CD14-positive monocyte (primary cell): ENCODE data around the gene CLEC1B. TPM values are rescaled to one million over a fixed set of nuclear protein-coding genes. Genes with fewer than 3 reads are reported as not detected.

Experiments
- DNase-seq, 3 donors: peaks; one replicate each; pipeline ENCODE4 v3.0.0-alpha.2; 2011 to 2022
- H2AFZ ChIP-seq: 2 replicates; pipeline ENCODE4 v1.6.0; 2012; ENCODE audit warnings: mild to moderate bottlenecking, low read depth, low read length, inconsistent platforms; ENCODE audit not compliant: insufficient read depth, poor library complexity, severe bottlenecking
- H3K27ac ChIP-seq, 2 donors: 1 replicate in 1 of 2; 2 replicates in 1 of 2; pipeline ENCODE4 v1.5.1; 2012 to 2013; ENCODE audit warnings: low read length in 2 of 2, control low read depth in 1 of 2, inconsistent platforms in 1 of 2, low read depth in 1 of 2, mild to moderate bottlenecking in 1 of 2
- H3K27me3 ChIP-seq, 2 donors: one replicate each; pipeline versions ENCODE4 v1.6.0 to v1.6.1; 2011 to 2013; ENCODE audit warnings: low read length in 2 of 2; ENCODE audit not compliant: control insufficient read depth in 2 of 2, insufficient read depth in 2 of 2
- H3K36me3 ChIP-seq, 2 donors: replicated peaks in 1 of 2; 1 replicate in 1 of 2; 2 replicates in 1 of 2; pipeline versions ENCODE4 v1.5.1 to v1.6.1; 2012 to 2013; ENCODE audit warnings: low read length in 2 of 2, control low read depth in 1 of 2, inconsistent platforms in 1 of 2, mild to moderate bottlenecking in 1 of 2; ENCODE audit not compliant: insufficient read depth in 2 of 2, control insufficient read depth in 1 of 2
- H3K4me1 ChIP-seq, 2 donors: 1 replicate in 1 of 2; 2 replicates in 1 of 2; pipeline versions ENCODE4 v1.5.1 to v1.6.1; 2012 to 2013; ENCODE audit warnings: low read length in 2 of 2, control low read depth in 1 of 2, inconsistent platforms in 1 of 2, mild to moderate bottlenecking in 1 of 2, moderate library complexity in 1 of 2; ENCODE audit not compliant: insufficient read depth in 2 of 2, control insufficient read depth in 1 of 2
- H3K4me2 ChIP-seq: replicated peaks from 2 replicates; pipeline ENCODE3; 2012; ENCODE audit warnings: low read length, moderate library complexity, mild to moderate bottlenecking; ENCODE audit not compliant: poor library complexity, severe bottlenecking; ENCODE audit errors: extremely low read depth
- H3K4me3 ChIP-seq, 3 experiments: fragments of 200-600 bp in 1 of 3; sonication (generic) in 1 of 3; replicated peaks in 1 of 3; 1 replicate in 2 of 3; 2 replicates in 1 of 3; pipeline ENCODE4 v1.5.1; 2011 to 2013; ENCODE audit warnings: low read length in 3 of 3, mild to moderate bottlenecking in 3 of 3, control low read depth in 2 of 3, low read depth in 2 of 3, inconsistent platforms in 1 of 3, moderate library complexity in 1 of 3
- H3K79me2 ChIP-seq: 2 replicates; pipeline ENCODE4 v1.6.0; 2012; ENCODE audit warnings: mild to moderate bottlenecking, control low read depth, inconsistent platforms, low read length, moderate library complexity; ENCODE audit not compliant: insufficient read depth
- H3K9ac ChIP-seq: 2 replicates; pipeline ENCODE4 v1.6.0; 2017; ENCODE audit warnings: low read length, mild to moderate bottlenecking; ENCODE audit not compliant: insufficient read depth, poor library complexity, severe bottlenecking
- H3K9me3 ChIP-seq, 2 donors: replicated peaks in 1 of 2; 1 replicate in 1 of 2; 2 replicates in 1 of 2; pipeline versions ENCODE4 v1.5.1 to v1.6.1; 2012 to 2013; ENCODE audit warnings: low read length in 2 of 2, control low read depth in 1 of 2; ENCODE audit not compliant: control insufficient read depth in 1 of 2, insufficient read depth in 1 of 2
- H4K20me1 ChIP-seq: 2 replicates; pipeline ENCODE4 v1.6.0; 2012; ENCODE audit warnings: mild to moderate bottlenecking, low read length, control low read depth, moderate library complexity; ENCODE audit not compliant: insufficient read depth
- H3K27ac Mint-ChIP-seq, 7 donors: one replicate each; pipeline ENCODE4 v1.8.0; 2020; ENCODE audit warnings: mild to moderate bottlenecking in 7 of 7, mixed read lengths in 7 of 7, moderate library complexity in 6 of 7, inconsistent platforms in 2 of 7
- H3K27me3 Mint-ChIP-seq, 3 donors: one replicate each; pipeline ENCODE4 v1.8.0; 2021 to 2022; ENCODE audit warnings: low read depth in 3 of 3, mild to moderate bottlenecking in 3 of 3, mixed read lengths in 3 of 3, moderate library complexity in 3 of 3, inconsistent platforms in 1 of 3
- H3K36me3 Mint-ChIP-seq, 2 donors: one replicate each; pipeline ENCODE4 v1.8.0; 2020; ENCODE audit warnings: mixed read lengths in 2 of 2, inconsistent platforms in 1 of 2, mild to moderate bottlenecking in 1 of 2
- H3K4me1 Mint-ChIP-seq: one replicate; pipeline ENCODE4 v1.8.0; 2020; ENCODE audit warnings: mild to moderate bottlenecking, mixed read lengths
- H3K4me3 Mint-ChIP-seq, 2 donors: one replicate each; pipeline ENCODE4 v1.8.0; 2020; ENCODE audit warnings: mild to moderate bottlenecking in 2 of 2, mixed read lengths in 2 of 2, moderate library complexity in 1 of 2
- H3K9me3 Mint-ChIP-seq, 7 donors: one replicate each; pipeline ENCODE4 v1.8.0; 2020 to 2022; ENCODE audit warnings: mixed read lengths in 7 of 7, mild to moderate bottlenecking in 6 of 7, moderate library complexity in 6 of 7, inconsistent platforms in 2 of 7
- WGBS: methylation state at CpG from one replicate; pipeline ENCODE4 v1.1.5; 2013; ENCODE audit warnings: missing lambda C conversion rate; ENCODE audit not compliant: insufficient coverage; 5-methylcytosine and 5-hydroxymethylcytosine counted together
- intact Hi-C, 2 donors: fragments of 100-400 bp; cut with micrococcal nuclease; formaldehyde crosslinking; loops; one replicate each; pipeline versions ENCODE4 v1.15.0 to v1.15.1; 2023
- polyA plus RNA-seq, 3 donors: library from polyadenylated mRNA; depleted of rRNA in 1 of 3; unstranded in 2 of 3; stranded (reverse) in 1 of 3; fragments of 300-500 nt in 2 of 3; fragments of >200 nt in 1 of 3; fragmentation: Illumina TruSeq in 2 of 3; gene quantifications; 1 replicate in 2 of 3; 2 replicates in 1 of 3; pipeline ENCODE4 v1.2.3, GENCODE V29; 2012 to 2021
- TF ChIP-seq, protein P1 (sequence below): fragments of 200-600 bp; IDR thresholded peaks from one replicate; pipeline ENCODE4 v1.8.0; 2022; ENCODE audit warnings: antibody characterized with exemption, mild to moderate bottlenecking

The CLEC1B gene
- polyA plus RNA-seq, 3 donors: 3.5 to 3.9 TPM; not detected in 1

DNA sequence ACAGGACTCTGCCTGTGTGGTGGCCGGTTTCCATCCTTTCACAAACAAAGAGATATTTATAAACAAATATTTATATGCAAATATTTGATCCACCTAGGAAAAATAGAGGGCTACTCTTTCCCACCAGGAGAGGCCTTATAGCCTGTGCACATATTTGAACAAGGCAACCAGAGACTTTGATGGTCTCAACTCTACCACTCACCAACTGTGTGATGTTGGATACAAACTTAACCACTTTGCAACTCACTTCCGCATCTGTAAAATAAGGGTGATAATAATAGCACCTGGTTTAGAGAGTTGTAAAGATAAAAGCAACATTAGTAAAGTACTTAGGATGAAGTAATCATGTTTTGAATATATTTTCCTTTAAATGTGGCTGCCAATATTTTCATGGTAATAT is 29.2 kb downstream of the CLEC1B start:
- H3K4me1 ChIP-seq: peaks cover 33 to 50% of the 10 kb centered on the region in 2 donors
- H3K4me1 Mint-ChIP-seq: peaks cover 50% of the 10 kb centered on the region
- no peak overlapping the region for H3K27ac ChIP-seq
- H3K27me3 ChIP-seq: no peaks in the 10 kb centered on the region
- H4K20me1 ChIP-seq: peaks cover 26% of the 10 kb centered on the region
- peaks cover 0 to 3% (median 0%) of the 10 kb centered on the region in 7 donors for H3K9me3 Mint-ChIP-seq
- no CpG with 5 or more reads among the region's 2 CpGs for WGBS
- intact Hi-C loops: loop anchor here in 1 of 2 donors (10.0 kb wide), 1 partner anchor 55 kb away; no protein-coding TSS in a partner anchor
- peak overlapping the region in 1 of 2 donors; percentile 4 for H3K4me3 Mint-ChIP-seq
- H3K79me2 ChIP-seq: peaks cover 90% of the 10 kb centered on the region
- H2AFZ ChIP-seq: no peak overlapping the region
- H3K4me3 ChIP-seq: peak overlapping the region; percentile 30 to 98 (median 86)
- H3K36me3 ChIP-seq: peaks cover 0 to 13% of the 10 kb centered on the region in 2 donors
- no peaks in the 10 kb centered on the region for H3K9me3 ChIP-seq
- TF ChIP-seq, protein P1, sequence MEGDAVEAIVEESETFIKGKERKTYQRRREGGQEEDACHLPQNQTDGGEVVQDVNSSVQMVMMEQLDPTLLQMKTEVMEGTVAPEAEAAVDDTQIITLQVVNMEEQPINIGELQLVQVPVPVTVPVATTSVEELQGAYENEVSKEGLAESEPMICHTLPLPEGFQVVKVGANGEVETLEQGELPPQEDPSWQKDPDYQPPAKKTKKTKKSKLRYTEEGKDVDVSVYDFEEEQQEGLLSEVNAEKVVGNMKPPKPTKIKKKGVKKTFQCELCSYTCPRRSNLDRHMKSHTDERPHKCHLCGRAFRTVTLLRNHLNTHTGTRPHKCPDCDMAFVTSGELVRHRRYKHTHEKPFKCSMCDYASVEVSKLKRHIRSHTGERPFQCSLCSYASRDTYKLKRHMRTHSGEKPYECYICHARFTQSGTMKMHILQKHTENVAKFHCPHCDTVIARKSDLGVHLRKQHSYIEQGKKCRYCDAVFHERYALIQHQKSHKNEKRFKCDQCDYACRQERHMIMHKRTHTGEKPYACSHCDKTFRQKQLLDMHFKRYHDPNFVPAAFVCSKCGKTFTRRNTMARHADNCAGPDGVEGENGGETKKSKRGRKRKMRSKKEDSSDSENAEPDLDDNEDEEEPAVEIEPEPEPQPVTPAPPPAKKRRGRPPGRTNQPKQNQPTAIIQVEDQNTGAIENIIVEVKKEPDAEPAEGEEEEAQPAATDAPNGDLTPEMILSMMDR: no peak
- peak overlapping the region; percentile 2 for H3K9ac ChIP-seq
- no peak for DNase-seq
- H3K4me2 ChIP-seq: peak overlapping the region; percentile 72
- peak overlapping the region in 1 of 7 donors; percentile 33 for H3K27ac Mint-ChIP-seq
- H3K36me3 Mint-ChIP-seq: peaks cover 36 to 46% of the 10 kb centered on the region in 2 donors
- H3K27me3 Mint-ChIP-seq: peaks cover 0 to 2% (median 0%) of the 10 kb centered on the region in 3 donors

DNA sequence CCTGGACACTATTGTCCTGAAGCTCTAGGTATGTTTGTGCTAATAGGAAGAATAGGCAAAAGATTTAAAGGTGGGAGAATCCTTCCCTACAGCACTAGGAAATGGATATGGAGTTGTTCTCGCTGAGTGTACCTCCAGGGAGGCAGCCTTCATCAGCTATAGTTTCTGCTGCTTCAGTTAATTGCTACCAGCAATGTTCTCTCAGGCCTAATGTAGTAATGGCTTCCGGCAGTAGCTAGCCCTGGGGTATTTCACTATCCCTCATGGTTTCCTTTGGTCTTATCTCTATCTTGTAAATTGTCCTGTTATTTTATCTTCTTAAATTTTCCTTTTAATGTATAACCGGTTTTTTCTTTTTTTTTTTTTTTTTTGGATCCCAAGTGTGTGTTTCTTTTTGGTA is 37.0 kb downstream of the CLEC1B start:
- no peaks in the 10 kb centered on the region for H3K9me3 ChIP-seq
- no peaks in the 10 kb centered on the region for H4K20me1 ChIP-seq
- H3K4me1 ChIP-seq: peaks cover 49 to 73% of the 10 kb centered on the region in 2 donors
- no peak overlapping the region for H3K4me3 ChIP-seq
- no CpG with 5 or more reads among the region's 3 CpGs for WGBS
- no peak overlapping the region for H3K4me2 ChIP-seq
- Mint-ChIP-seq H3K4me1 (peaks cover 55% of the 10 kb centered on the region), H3K4me3 (no peak overlapping the region), H3K36me3 (peaks cover 1 to 4% of the 10 kb centered on the region in 2 donors), H3K27ac (peak overlapping the region in 2 of 7 donors; percentile 14 to 71), H3K9me3 (no peaks in the 10 kb centered on the region), H3K27me3 (no peaks in the 10 kb centered on the region)
- peak overlapping the region; percentile 41 for H2AFZ ChIP-seq
- H3K79me2 ChIP-seq: peaks cover 29% of the 10 kb centered on the region
- H3K27me3 ChIP-seq: no peaks in the 10 kb centered on the region
- H3K9ac ChIP-seq: no peak overlapping the region
- intact Hi-C loops: loop anchor here in 1 of 2 donors (2.0 kb wide), 1 partner anchor 15 kb away; no protein-coding TSS in a partner anchor
- DNase-seq: no peak
- TF ChIP-seq, protein P1: no peak
- peak overlapping the region in 1 of 2 donors; percentile 52 for H3K27ac ChIP-seq
- no peaks in the 10 kb centered on the region for H3K36me3 ChIP-seq
